Measurements from ENCODE around the gene ZP1.
A peak's percentile ranks its signal among the peaks of the same experiment; 100 is the strongest.

ZP1 gene

GRCh38 chr11:60836866-60837515 is 30.4 kb upstream of the ZP1 start:
- no peak overlapping the region for H3K4me3 ChIP-seq (ENCODE audit: low read length)
- no peak for TF ChIP-seq ZNF274 (IDR thresholded peaks at IDR 0.05; ENCODE audit: low read depth, low read length)

- no peak overlapping the region for H3K4me3 ChIP-seq (ENCODE audit: low read length)
- TF ChIP-seq ZNF274 (IDR thresholded peaks at IDR 0.05; ENCODE audit: low read depth, low read length) = no peak
Observed at GRCh38 chr11:60838132-60838531, 29.2 kb upstream of the ZP1 start.

- no peak for TF ChIP-seq ZNF274 (IDR thresholded peaks at IDR 0.05; ENCODE audit: low read depth, low read length)
- H3K4me3 ChIP-seq (ENCODE audit: low read length) = no peak overlapping the region
Observed at GRCh38 chr11:60840470-60841430, 26.6 kb upstream of the ZP1 start.

GRCh38 chr11:60841797-60842667 is 25.3 kb upstream of the ZP1 start, which contains the start of gene CCDC86:
CCDC86 (plus strand) TSS chr11:60842113; CDS start chr11:60842125, 12 bp downstream.
- peak within 1 kb of the TSS; percentile 84 for H3K4me3 ChIP-seq (ENCODE audit: low read length)
- TF ChIP-seq ZNF274 (IDR thresholded peaks at IDR 0.05; ENCODE audit: low read depth, low read length) = no peak

- TF ChIP-seq ZNF274 (IDR thresholded peaks at IDR 0.05; ENCODE audit: low read depth, low read length) = no peak
- H3K4me3 ChIP-seq (ENCODE audit: low read length) = peak overlapping the region; percentile 84
Observed at GRCh38 chr11:60842668-60843600, 24.4 kb upstream of the ZP1 start.

GRCh38 chr11:60844045-60844869 is 23.1 kb upstream of the ZP1 start:
- peak overlapping the region; percentile 84; the same call in 1 of the 2 replicates for H3K4me3 ChIP-seq (ENCODE audit: low read length)
- no peak for TF ChIP-seq ZNF274 (IDR thresholded peaks at IDR 0.05; ENCODE audit: low read depth, low read length)

GRCh38 chr11:60844870-60845221 is 22.5 kb upstream of the ZP1 start:
- no peak for TF ChIP-seq ZNF274 (IDR thresholded peaks at IDR 0.05; ENCODE audit: low read depth, low read length)
- H3K4me3 ChIP-seq (ENCODE audit: low read length) = no peak overlapping the region; the same call in 1 of the 2 replicates

- H3K4me3 ChIP-seq (ENCODE audit: low read length) = no peak overlapping the region
- no peak for TF ChIP-seq ZNF274 (IDR thresholded peaks at IDR 0.05; ENCODE audit: low read depth, low read length)
Observed at GRCh38 chr11:60845338-60845737, 22.0 kb upstream of the ZP1 start.

- TF ChIP-seq ZNF274 (IDR thresholded peaks at IDR 0.05; ENCODE audit: low read depth, low read length) = no peak
- no peak overlapping the region for H3K4me3 ChIP-seq (ENCODE audit: low read length)
Observed at GRCh38 chr11:60847281-60847680, 20.1 kb upstream of the ZP1 start.

- no peak for TF ChIP-seq ZNF274 (IDR thresholded peaks at IDR 0.05; ENCODE audit: low read depth, low read length)
- no peak overlapping the region for H3K4me3 ChIP-seq (ENCODE audit: low read length)
Observed at GRCh38 chr11:60847896-60848295, 19.4 kb upstream of the ZP1 start.

- H3K4me3 ChIP-seq (ENCODE audit: low read length) = no peak overlapping the region
- no peak for TF ChIP-seq ZNF274 (IDR thresholded peaks at IDR 0.05; ENCODE audit: low read depth, low read length)
Observed at GRCh38 chr11:60848714-60849151, 18.6 kb upstream of the ZP1 start.

Measured in GM08714 (cell line).